ENCODE measurements around the gene UBE2G2. TPM values are rescaled to one million over a fixed set of nuclear protein-coding genes. Genes with fewer than 3 reads are reported as not detected.

UBE2G2 gene
- total RNA-seq, 1 donor from 2014 or later, result 111 TPM

DNA sequence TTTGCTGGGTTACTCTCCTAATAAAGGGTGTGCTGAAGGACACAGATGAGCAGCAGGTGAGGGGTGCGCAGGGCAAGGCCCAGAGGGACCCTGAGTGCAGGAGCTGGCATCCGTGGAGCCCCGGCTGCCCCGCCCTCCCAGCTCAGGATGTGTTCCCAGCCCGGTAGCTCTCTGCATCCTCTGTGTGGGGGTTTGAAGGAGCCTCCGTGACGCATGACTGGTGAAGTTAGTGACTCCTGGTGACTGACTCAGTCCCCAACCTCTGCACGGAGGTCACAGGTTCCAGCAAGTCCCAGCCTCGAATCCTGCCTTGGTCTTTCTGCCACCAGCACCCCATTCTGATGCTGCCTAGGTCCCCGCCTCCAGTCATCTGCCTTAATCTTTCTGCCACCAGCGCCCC lies 68.7 kb downstream of the UBE2G2 start:
- Mint-ChIP-seq H3K36me3 (ENCODE audit: low read depth) (no peaks in the 10 kb centered on the region), H3K27me3 (ENCODE audit: low read depth) (peaks cover 2% of the 10 kb centered on the region), H3K9me3 (no peaks in the 10 kb centered on the region), H3K4me3 (no peak overlapping the region), H3K4me1 (peaks cover 10% of the 10 kb centered on the region), H3K27ac (ENCODE audit: unreplicated experiment) (no peak overlapping the region)
- TF ChIP-seq, protein P1, sequence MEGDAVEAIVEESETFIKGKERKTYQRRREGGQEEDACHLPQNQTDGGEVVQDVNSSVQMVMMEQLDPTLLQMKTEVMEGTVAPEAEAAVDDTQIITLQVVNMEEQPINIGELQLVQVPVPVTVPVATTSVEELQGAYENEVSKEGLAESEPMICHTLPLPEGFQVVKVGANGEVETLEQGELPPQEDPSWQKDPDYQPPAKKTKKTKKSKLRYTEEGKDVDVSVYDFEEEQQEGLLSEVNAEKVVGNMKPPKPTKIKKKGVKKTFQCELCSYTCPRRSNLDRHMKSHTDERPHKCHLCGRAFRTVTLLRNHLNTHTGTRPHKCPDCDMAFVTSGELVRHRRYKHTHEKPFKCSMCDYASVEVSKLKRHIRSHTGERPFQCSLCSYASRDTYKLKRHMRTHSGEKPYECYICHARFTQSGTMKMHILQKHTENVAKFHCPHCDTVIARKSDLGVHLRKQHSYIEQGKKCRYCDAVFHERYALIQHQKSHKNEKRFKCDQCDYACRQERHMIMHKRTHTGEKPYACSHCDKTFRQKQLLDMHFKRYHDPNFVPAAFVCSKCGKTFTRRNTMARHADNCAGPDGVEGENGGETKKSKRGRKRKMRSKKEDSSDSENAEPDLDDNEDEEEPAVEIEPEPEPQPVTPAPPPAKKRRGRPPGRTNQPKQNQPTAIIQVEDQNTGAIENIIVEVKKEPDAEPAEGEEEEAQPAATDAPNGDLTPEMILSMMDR (conservative IDR thresholded peaks at IDR 0.05), result no peak
- DNase-seq (ENCODE audit: low read depth, low spot score), result no peak

- Mint-ChIP-seq H3K36me3 (ENCODE audit: low read depth) (no peaks in the 10 kb centered on the region), H3K4me3 (no peak overlapping the region), H3K27me3 (ENCODE audit: low read depth) (no peaks in the 10 kb centered on the region), H3K4me1 (peaks cover 10% of the 10 kb centered on the region), H3K9me3 (no peaks in the 10 kb centered on the region), H3K27ac (ENCODE audit: unreplicated experiment) (no peak overlapping the region)
- TF ChIP-seq, protein P1 (conservative IDR thresholded peaks at IDR 0.05), result no peak
- DNase-seq (ENCODE audit: low read depth, low spot score), result no peak
Measured at GRCh38 chr21:44732263-44732662, 69.4 kb downstream of the UBE2G2 start.

DNA sequence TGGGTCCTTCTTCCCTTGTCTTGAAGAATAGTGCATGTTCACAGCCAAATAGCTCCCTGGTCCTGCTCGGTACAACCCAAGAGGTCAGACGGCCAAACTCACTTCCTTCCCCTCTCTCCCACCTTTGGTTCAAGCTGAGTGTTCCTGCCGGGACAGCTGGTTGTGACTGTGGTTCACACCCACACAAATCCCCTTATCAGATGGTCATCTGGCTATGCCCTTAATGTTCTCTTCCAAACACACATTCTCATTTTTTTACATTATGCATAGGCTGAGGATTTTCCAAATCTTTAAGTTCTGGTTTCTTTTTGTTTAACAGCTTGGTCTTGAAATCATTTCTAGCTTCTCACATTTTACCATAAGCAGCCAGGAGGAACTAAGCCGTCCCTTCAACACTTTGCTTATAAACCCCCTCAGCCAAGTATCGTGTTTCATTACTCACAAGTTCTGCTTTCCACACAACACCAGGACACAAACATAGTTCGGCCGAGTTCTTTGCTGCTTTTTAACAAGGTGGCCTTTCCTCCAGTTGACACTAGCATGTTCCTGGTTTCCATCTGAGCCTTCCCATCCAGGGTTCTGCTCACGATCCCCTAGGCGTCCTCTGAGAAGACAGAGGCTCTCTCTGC lies 70.6 kb downstream of the UBE2G2 start:
- TF ChIP-seq, protein P1 (conservative IDR thresholded peaks at IDR 0.05), result no peak
- no peak for DNase-seq (ENCODE audit: low read depth, low spot score)
- H3K27me3 Mint-ChIP-seq (ENCODE audit: low read depth), result peaks cover 2% of the 10 kb centered on the region

DNA sequence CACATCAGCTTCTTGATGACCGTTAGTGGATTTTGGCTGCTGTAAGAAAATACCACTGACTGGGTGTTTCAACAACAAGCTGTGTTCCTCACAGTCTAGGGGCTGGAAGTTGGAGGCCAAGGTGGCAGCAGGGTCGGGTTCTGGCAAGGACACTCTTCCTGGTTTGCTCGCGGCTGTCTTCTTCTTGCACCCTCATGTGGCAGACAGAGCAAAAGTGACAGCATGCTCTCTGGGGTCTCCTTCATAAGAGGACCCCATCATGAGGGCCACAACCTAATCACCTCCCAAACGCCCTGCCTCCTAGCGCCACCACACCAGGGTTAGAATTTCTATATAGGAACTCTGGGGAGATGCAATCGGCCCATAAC lies 71.6 kb downstream of the UBE2G2 start:
- DNase-seq (ENCODE audit: low read depth, low spot score), result no peak

More for the DNA sequence above, 70.6 kb downstream of the UBE2G2 start:
- no peak overlapping the region for H3K4me3 Mint-ChIP-seq
- H3K9me3 Mint-ChIP-seq, result no peaks in the 10 kb centered on the region
- no peaks in the 10 kb centered on the region for H3K36me3 Mint-ChIP-seq (ENCODE audit: low read depth)
- no peak overlapping the region for H3K27ac Mint-ChIP-seq (ENCODE audit: unreplicated experiment)
- peaks cover 10% of the 10 kb centered on the region for H3K4me1 Mint-ChIP-seq

GRCh38 chr21:44729336-44730027 lies 72.1 kb downstream of the UBE2G2 start:
- H3K27me3 Mint-ChIP-seq (ENCODE audit: low read depth), result peaks cover 6% of the 10 kb centered on the region
- H3K4me1 Mint-ChIP-seq, result peaks cover 10% of the 10 kb centered on the region
- DNase-seq (ENCODE audit: low read depth, low spot score), result no peak
- H3K36me3 Mint-ChIP-seq (ENCODE audit: low read depth), result no peaks in the 10 kb centered on the region
- H3K9me3 Mint-ChIP-seq, result no peaks in the 10 kb centered on the region
- H3K4me3 Mint-ChIP-seq, result no peak overlapping the region
- TF ChIP-seq, protein P1 (conservative IDR thresholded peaks at IDR 0.05), result no peak
- H3K27ac Mint-ChIP-seq (ENCODE audit: unreplicated experiment), result no peak overlapping the region

More for the DNA sequence above, 71.6 kb downstream of the UBE2G2 start:
- no peak overlapping the region for H3K27ac Mint-ChIP-seq (ENCODE audit: unreplicated experiment)
- peaks cover 6% of the 10 kb centered on the region for H3K27me3 Mint-ChIP-seq (ENCODE audit: low read depth)
- H3K4me3 Mint-ChIP-seq, result no peak overlapping the region
- H3K36me3 Mint-ChIP-seq (ENCODE audit: low read depth), result no peaks in the 10 kb centered on the region
- H3K4me1 Mint-ChIP-seq, result peaks cover 10% of the 10 kb centered on the region
- no peaks in the 10 kb centered on the region for H3K9me3 Mint-ChIP-seq
- TF ChIP-seq, protein P1 (conservative IDR thresholded peaks at IDR 0.05), result no peak
